NCI-H345 (cell line): ENCODE measurements around the gene SORL1-AS1.

Source experiments
- DNase-seq: peaks from one replicate; lab custom pipeline; 2025; lab: John Stamatoyannopoulos, UW

SORL1-AS1 gene

DNA sequence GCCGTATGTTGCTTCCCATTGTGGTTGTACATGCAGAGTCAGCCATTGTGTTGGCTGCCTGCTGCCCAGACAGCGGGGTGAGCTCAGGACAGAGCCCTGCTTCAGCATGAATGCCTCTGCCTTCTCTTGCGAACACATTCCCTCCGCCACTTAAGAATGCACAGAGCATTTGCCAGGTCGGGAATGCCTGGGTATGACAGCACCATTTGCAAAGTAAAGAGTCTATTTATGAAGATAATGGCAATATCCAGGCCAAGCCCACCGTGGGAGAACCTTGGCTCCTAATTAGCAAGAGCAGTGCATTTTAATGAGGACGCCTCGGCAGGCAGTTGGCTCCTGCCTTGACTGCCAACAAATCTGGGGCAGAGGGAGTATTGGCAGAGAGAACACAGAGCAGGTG, 63.1 kb downstream of the SORL1-AS1 start:
- DNase-seq: no peak
